WERI-Rb-1 (cell line): ENCODE results near the gene SPATC1L.

Experiments used
- DNase-seq: peaks from one replicate; pipeline ENCODE4 v3.0.0-alpha.2; 2020
- H3K27ac ChIP-seq: fragments of 250-450 bp; sonication (Bioruptor Pico); 2 replicates; pipeline ENCODE4 v1.5.1; 2020; ENCODE audit warnings: mild to moderate bottlenecking, moderate library complexity
- H3K27me3 ChIP-seq: fragments of 250-450 bp; sonication (Bioruptor Pico); 2 replicates; pipeline ENCODE4 v1.5.1; 2021; ENCODE audit warnings: mild to moderate bottlenecking, low read depth, moderate library complexity; ENCODE audit not compliant: insufficient read depth, severe bottlenecking
- H3K36me3 ChIP-seq: fragments of 250-450 bp; sonication (Bioruptor Pico); 2 replicates; pipeline ENCODE4 v1.5.1; 2020; ENCODE audit warnings: mild to moderate bottlenecking, moderate library complexity
- H3K4me3 ChIP-seq: 2 replicates; pipeline ENCODE4 v1.5.1; 2011; ENCODE audit warnings: low read depth, mild to moderate bottlenecking, control low read depth, low read length
- H3K9me3 ChIP-seq: fragments of 250-450 bp; sonication (Bioruptor Pico); 2 replicates; pipeline ENCODE4 v1.5.1; 2021; ENCODE audit warnings: mild to moderate bottlenecking, moderate library complexity; ENCODE audit not compliant: severe bottlenecking
- CTCF ChIP-seq: IDR thresholded peaks from 2 replicates; pipeline ENCODE4 v1.5.1; 2011; ENCODE audit warnings: low read depth, mild to moderate bottlenecking, control low read depth, inconsistent platforms, low read length

Gene SPATC1L

GRCh38 chr21:46194374-46195334 lies 10.4 kb upstream of the SPATC1L start:
- peak; percentile 66 for DNase-seq
- H3K36me3 ChIP-seq, result peaks cover 68% of the 10 kb centered on the region

GRCh38 chr21:46193829-46194373 lies 9.6 kb upstream of the SPATC1L start:
- peaks cover 62% of the 10 kb centered on the region for H3K36me3 ChIP-seq

More at GRCh38 chr21:46194374-46195334, 10.4 kb upstream of the SPATC1L start:
- Histone ChIP-seq H3K27me3 (no peaks in the 10 kb centered on the region), H3K27ac (peak overlapping the region; percentile 49), H3K9me3 (no peaks in the 10 kb centered on the region), H3K4me3 (no peak overlapping the region)
- peak; percentile 18; the same call in 1 of the 2 replicates for TF ChIP-seq CTCF

GRCh38 chr21:46191686-46192575 lies 7.7 kb upstream of the SPATC1L start:
- peaks cover 65% of the 10 kb centered on the region for H3K36me3 ChIP-seq
- no peak overlapping the region for H3K27ac ChIP-seq
- no peak overlapping the region for H3K4me3 ChIP-seq
- no peak for TF ChIP-seq CTCF
- H3K9me3 ChIP-seq, result no peaks in the 10 kb centered on the region
- no peak for DNase-seq
- no peaks in the 10 kb centered on the region for H3K27me3 ChIP-seq

More at GRCh38 chr21:46193829-46194373, 9.6 kb upstream of the SPATC1L start:
- Histone ChIP-seq H3K27me3 (no peaks in the 10 kb centered on the region), H3K4me3 (no peak overlapping the region), H3K9me3 (no peaks in the 10 kb centered on the region), H3K27ac (peak overlapping the region; percentile 49; the same call in 1 of the 2 replicates)
- TF ChIP-seq CTCF, result no peak
- DNase-seq, result no peak

GRCh38 chr21:46191257-46191685 lies 7.0 kb upstream of the SPATC1L start:
- H3K27ac ChIP-seq, result no peak overlapping the region
- no peaks in the 10 kb centered on the region for H3K9me3 ChIP-seq
- DNase-seq, result no peak
- no peaks in the 10 kb centered on the region for H3K27me3 ChIP-seq
- no peak overlapping the region for H3K4me3 ChIP-seq
- TF ChIP-seq CTCF, result no peak
- peaks cover 58% of the 10 kb centered on the region for H3K36me3 ChIP-seq

GRCh38 chr21:46190491-46191131 lies 6.4 kb upstream of the SPATC1L start:
- H3K27ac ChIP-seq, result no peak overlapping the region
- H3K36me3 ChIP-seq, result peaks cover 52% of the 10 kb centered on the region
- DNase-seq, result no peak
- H3K4me3 ChIP-seq, result no peak overlapping the region
- TF ChIP-seq CTCF, result no peak
- H3K27me3 ChIP-seq, result no peaks in the 10 kb centered on the region
- no peaks in the 10 kb centered on the region for H3K9me3 ChIP-seq
